ENCODE data around the gene AMPD3.
A peak's percentile ranks its signal among the peaks of the same experiment; 100 is the strongest.

The AMPD3 gene

GRCh38 chr11:10486161-10486840, 31.2 kb downstream of the AMPD3 start:
- Histone ChIP-seq H3K9ac (ENCODE audit: low read depth in 1 of 2, low read length in 2 of 2) (no peak overlapping the region), H3K36me3 (ENCODE audit: control insufficient read depth in 1 of 2, insufficient read depth in 2 of 2, low read length in 2 of 2) (peaks cover 0 to 24% of the 10 kb centered on the region in 2 donors), H3K27me3 (ENCODE audit: control insufficient read depth in 1 of 2, insufficient read depth in 2 of 2, low read length in 2 of 2) (no peaks in the 10 kb centered on the region), H3K27ac (ENCODE audit: low read depth, low read length) (no peak overlapping the region), H3K4me3 (ENCODE audit: low read depth in 1 of 2, low read length in 2 of 2) (no peak overlapping the region), H3K9me3 (ENCODE audit: control insufficient read depth in 1 of 2, low read length in 2 of 2) (no peaks in the 10 kb centered on the region), H3K4me1 (ENCODE audit: control insufficient read depth in 1 of 2, insufficient read depth in 2 of 2, low read length in 2 of 2) (peaks cover 13 to 17% of the 10 kb centered on the region in 2 donors)

GRCh38 chr11:10487002-10487647, 32.1 kb downstream of the AMPD3 start:
- H3K9ac ChIP-seq (ENCODE audit: low read depth in 1 of 2, low read length in 2 of 2), result no peak overlapping the region
- no peak overlapping the region for H3K4me3 ChIP-seq (ENCODE audit: low read depth in 1 of 2, low read length in 2 of 2)
- H3K9me3 ChIP-seq (ENCODE audit: control insufficient read depth in 1 of 2, low read length in 2 of 2), result no peaks in the 10 kb centered on the region
- H3K4me1 ChIP-seq (ENCODE audit: control insufficient read depth in 1 of 2, insufficient read depth in 2 of 2, low read length in 2 of 2), result peaks cover 13 to 17% of the 10 kb centered on the region in 2 donors
- H3K27me3 ChIP-seq (ENCODE audit: control insufficient read depth in 1 of 2, insufficient read depth in 2 of 2, low read length in 2 of 2), result no peaks in the 10 kb centered on the region
- H3K36me3 ChIP-seq (ENCODE audit: control insufficient read depth in 1 of 2, insufficient read depth in 2 of 2, low read length in 2 of 2), result peaks cover 0 to 18% of the 10 kb centered on the region in 2 donors
- H3K27ac ChIP-seq (ENCODE audit: low read depth, low read length), result no peak overlapping the region

DNA sequence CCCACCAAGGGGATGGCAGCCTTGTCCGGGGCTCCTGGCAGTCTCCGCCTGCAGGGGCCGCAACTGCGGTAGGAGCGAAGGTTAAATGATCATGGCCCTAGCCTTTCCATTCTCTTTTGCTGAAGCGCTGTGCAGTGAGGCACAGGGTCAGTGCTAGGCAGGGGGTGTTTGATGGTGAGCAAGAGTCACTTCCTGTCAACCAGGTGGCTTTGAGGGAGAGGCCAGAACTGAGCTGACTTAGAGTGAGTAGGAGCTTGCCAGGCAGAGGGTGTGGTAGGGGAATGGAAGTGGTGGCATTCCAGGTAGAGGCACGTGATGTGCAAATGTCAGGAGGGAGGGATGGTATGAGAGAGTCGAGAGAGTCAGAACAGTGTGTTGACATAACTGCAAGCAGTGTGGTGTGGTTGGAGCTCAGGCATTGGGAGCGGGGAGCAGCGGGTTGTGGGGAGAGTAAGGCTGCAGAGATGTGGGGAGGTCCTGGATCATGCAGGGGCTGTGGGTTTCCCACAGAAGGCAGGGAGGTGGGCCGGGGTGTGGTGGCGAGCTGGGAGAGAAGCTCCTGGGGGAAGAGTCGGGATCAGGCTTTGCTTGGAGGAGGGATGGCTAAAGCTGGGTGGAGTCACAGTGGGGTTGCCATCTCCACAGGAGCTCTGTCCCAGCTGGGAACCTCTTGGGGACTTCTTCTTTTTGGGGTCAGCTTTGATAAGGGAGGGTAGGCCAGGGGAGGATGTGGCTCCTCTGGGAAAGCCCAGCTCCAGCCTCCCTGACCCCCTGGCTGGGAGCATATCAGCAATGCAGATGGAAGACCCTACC, 33.3 kb downstream of the AMPD3 start:
- H3K4me3 ChIP-seq (ENCODE audit: low read depth in 1 of 2, low read length in 2 of 2), result no peak overlapping the region
- no peak overlapping the region for H3K9ac ChIP-seq (ENCODE audit: low read depth in 1 of 2, low read length in 2 of 2)
- H3K36me3 ChIP-seq (ENCODE audit: control insufficient read depth in 1 of 2, insufficient read depth in 2 of 2, low read length in 2 of 2), result peaks cover 0 to 24% of the 10 kb centered on the region in 2 donors
- no peaks in the 10 kb centered on the region for H3K9me3 ChIP-seq (ENCODE audit: control insufficient read depth in 1 of 2, low read length in 2 of 2)
- peaks cover 13 to 17% of the 10 kb centered on the region in 2 donors for H3K4me1 ChIP-seq (ENCODE audit: control insufficient read depth in 1 of 2, insufficient read depth in 2 of 2, low read length in 2 of 2)
- no peaks in the 10 kb centered on the region for H3K27me3 ChIP-seq (ENCODE audit: control insufficient read depth in 1 of 2, insufficient read depth in 2 of 2, low read length in 2 of 2)
- no peak overlapping the region for H3K27ac ChIP-seq (ENCODE audit: low read depth, low read length)

- no peaks in the 10 kb centered on the region for H3K27me3 ChIP-seq (ENCODE audit: control insufficient read depth in 1 of 2, insufficient read depth in 2 of 2, low read length in 2 of 2)
- peaks cover 13 to 17% of the 10 kb centered on the region in 2 donors for H3K4me1 ChIP-seq (ENCODE audit: control insufficient read depth in 1 of 2, insufficient read depth in 2 of 2, low read length in 2 of 2)
- no peak overlapping the region for H3K9ac ChIP-seq (ENCODE audit: low read depth in 1 of 2, low read length in 2 of 2)
- H3K9me3 ChIP-seq (ENCODE audit: control insufficient read depth in 1 of 2, low read length in 2 of 2), result no peaks in the 10 kb centered on the region
- peak overlapping the region; percentile 43 for H3K27ac ChIP-seq (ENCODE audit: low read depth, low read length)
- H3K36me3 ChIP-seq (ENCODE audit: control insufficient read depth in 1 of 2, insufficient read depth in 2 of 2, low read length in 2 of 2), result peaks cover 0 to 28% of the 10 kb centered on the region in 2 donors
- H3K4me3 ChIP-seq (ENCODE audit: low read depth in 1 of 2, low read length in 2 of 2), result no peak overlapping the region
These were observed 34.0 kb downstream of the AMPD3 start for GRCh38 chr11:10488934-10489691.

- Histone ChIP-seq H3K27ac (ENCODE audit: low read depth, low read length) (peak overlapping the region; percentile 60), H3K36me3 (ENCODE audit: control insufficient read depth in 1 of 2, insufficient read depth in 2 of 2, low read length in 2 of 2) (peaks cover 0 to 22% of the 10 kb centered on the region in 2 donors), H3K4me1 (ENCODE audit: control insufficient read depth in 1 of 2, insufficient read depth in 2 of 2, low read length in 2 of 2) (peaks cover 13 to 17% of the 10 kb centered on the region in 2 donors), H3K9me3 (ENCODE audit: control insufficient read depth in 1 of 2, low read length in 2 of 2) (no peaks in the 10 kb centered on the region), H3K4me3 (ENCODE audit: low read depth in 1 of 2, low read length in 2 of 2) (no peak overlapping the region), H3K9ac (ENCODE audit: low read depth in 1 of 2, low read length in 2 of 2) (no peak overlapping the region), H3K27me3 (ENCODE audit: control insufficient read depth in 1 of 2, insufficient read depth in 2 of 2, low read length in 2 of 2) (no peaks in the 10 kb centered on the region)
These were observed 35.0 kb downstream of the AMPD3 start for GRCh38 chr11:10490032-10490397.

- Histone ChIP-seq H3K4me1 (ENCODE audit: control insufficient read depth in 1 of 2, insufficient read depth in 2 of 2, low read length in 2 of 2) (peaks cover 13 to 17% of the 10 kb centered on the region in 2 donors), H3K27me3 (ENCODE audit: control insufficient read depth in 1 of 2, insufficient read depth in 2 of 2, low read length in 2 of 2) (no peaks in the 10 kb centered on the region), H3K36me3 (ENCODE audit: control insufficient read depth in 1 of 2, insufficient read depth in 2 of 2, low read length in 2 of 2) (peaks cover 0 to 22% of the 10 kb centered on the region in 2 donors), H3K9me3 (ENCODE audit: control insufficient read depth in 1 of 2, low read length in 2 of 2) (no peaks in the 10 kb centered on the region), H3K27ac (ENCODE audit: low read depth, low read length) (peak overlapping the region; percentile 68), H3K4me3 (ENCODE audit: low read depth in 1 of 2, low read length in 2 of 2) (no peak overlapping the region), H3K9ac (ENCODE audit: low read depth in 1 of 2, low read length in 2 of 2) (peak overlapping the region; percentile 4 to 27)
These were observed 35.6 kb downstream of the AMPD3 start for GRCh38 chr11:10490398-10491241.

DNA sequence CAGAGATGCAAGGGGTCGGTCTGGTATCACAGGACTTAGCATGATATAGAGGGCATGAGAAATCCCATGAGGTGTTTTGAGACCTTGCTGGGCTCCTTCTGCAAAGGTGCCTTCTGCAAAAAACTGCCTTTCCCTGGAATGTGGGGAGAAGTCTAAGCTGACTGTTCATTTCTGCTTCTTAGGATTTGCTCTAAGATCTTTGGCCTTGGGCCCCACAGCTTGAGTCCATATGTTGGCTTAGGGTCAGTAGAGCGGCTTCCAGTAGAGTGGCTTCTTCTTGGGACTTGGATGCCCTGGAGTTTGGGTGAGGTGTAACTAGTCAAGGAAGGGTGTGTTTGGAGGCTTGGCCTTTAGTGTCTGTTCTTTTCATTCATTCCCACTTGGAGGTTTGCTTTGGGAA, 37.0 kb downstream of the AMPD3 start:
- no peak overlapping the region for H3K9ac ChIP-seq (ENCODE audit: low read depth in 1 of 2, low read length in 2 of 2)
- peaks cover 0 to 23% of the 10 kb centered on the region in 2 donors for H3K36me3 ChIP-seq (ENCODE audit: control insufficient read depth in 1 of 2, insufficient read depth in 2 of 2, low read length in 2 of 2)
- no peak overlapping the region for H3K27ac ChIP-seq (ENCODE audit: low read depth, low read length)
- H3K4me3 ChIP-seq (ENCODE audit: low read depth in 1 of 2, low read length in 2 of 2), result no peak overlapping the region
- no peaks in the 10 kb centered on the region for H3K27me3 ChIP-seq (ENCODE audit: control insufficient read depth in 1 of 2, insufficient read depth in 2 of 2, low read length in 2 of 2)
- H3K4me1 ChIP-seq (ENCODE audit: control insufficient read depth in 1 of 2, insufficient read depth in 2 of 2, low read length in 2 of 2), result peaks cover 13 to 17% of the 10 kb centered on the region in 2 donors
- no peaks in the 10 kb centered on the region for H3K9me3 ChIP-seq (ENCODE audit: control insufficient read depth in 1 of 2, low read length in 2 of 2)

DNA sequence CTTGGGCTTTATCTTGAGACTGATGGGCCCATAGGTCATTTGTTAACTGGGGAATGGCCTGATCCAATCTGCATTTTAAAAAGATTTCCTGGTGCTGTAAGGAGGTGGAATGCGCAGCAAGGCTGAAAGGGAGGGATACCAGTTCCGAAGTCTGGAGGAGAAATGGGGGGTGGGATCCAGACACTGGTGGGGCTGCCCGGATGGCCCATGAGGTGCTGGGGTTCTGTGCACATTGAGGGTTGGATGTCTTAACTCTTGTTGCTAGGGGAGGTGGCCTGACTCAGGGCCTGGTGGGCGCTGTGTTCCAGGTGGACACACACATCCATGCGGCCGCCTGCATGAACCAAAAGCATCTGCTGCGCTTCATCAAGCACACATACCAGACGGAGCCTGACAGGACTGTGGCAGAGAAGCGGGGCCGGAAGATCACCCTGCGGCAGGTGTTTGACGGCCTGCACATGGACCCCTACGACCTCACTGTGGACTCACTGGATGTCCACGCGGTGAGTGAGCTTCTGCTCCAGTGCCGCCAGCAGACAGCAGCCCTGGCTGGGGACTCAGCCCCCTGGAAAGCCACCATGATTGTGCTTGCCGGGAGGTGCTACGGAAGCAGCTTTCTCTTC, 38.1 kb downstream of the AMPD3 start:
- H3K27ac ChIP-seq (ENCODE audit: low read depth, low read length), result no peak overlapping the region
- H3K4me1 ChIP-seq (ENCODE audit: control insufficient read depth in 1 of 2, insufficient read depth in 2 of 2, low read length in 2 of 2), result peaks cover 12 to 16% of the 10 kb centered on the region in 2 donors
- H3K27me3 ChIP-seq (ENCODE audit: control insufficient read depth in 1 of 2, insufficient read depth in 2 of 2, low read length in 2 of 2), result no peaks in the 10 kb centered on the region
- no peaks in the 10 kb centered on the region for H3K9me3 ChIP-seq (ENCODE audit: control insufficient read depth in 1 of 2, low read length in 2 of 2)
- peaks cover 0 to 29% of the 10 kb centered on the region in 2 donors for H3K36me3 ChIP-seq (ENCODE audit: control insufficient read depth in 1 of 2, insufficient read depth in 2 of 2, low read length in 2 of 2)
- no peak overlapping the region for H3K9ac ChIP-seq (ENCODE audit: low read depth in 1 of 2, low read length in 2 of 2)
- no peak overlapping the region for H3K4me3 ChIP-seq (ENCODE audit: low read depth in 1 of 2, low read length in 2 of 2)
